BJ (cell line): Measurements from ENCODE around the gene KCNK3. TPM values are rescaled to one million over a fixed set of nuclear protein-coding genes. Genes with fewer than 3 reads are reported as not detected.

Source experiments
- CTCF ChIA-PET: fragments of 350-600 bp; formaldehyde crosslinking; extraction: SDS; loops from one replicate; lab custom pipeline; 2021; ENCODE audit warnings: antibody characterized with exemption, inconsistent platforms; lab: Yijun Ruan, JAX
- POLR2A ChIA-PET: fragments of 300-600 bp; sonication (Branson Sonifier 250); formaldehyde crosslinking; extraction: SDS; loops from one replicate; lab custom pipeline; 2021; ENCODE audit warnings: antibody characterized with exemption; lab: Charles Lee
- DNase-seq: peaks from one replicate; pipeline ENCODE4 v3.0.0-alpha.2; 2011; ENCODE audit warnings: low read depth
- H3K27me3 ChIP-seq: 2 replicates; pipeline ENCODE4 v1.6.0; 2011; ENCODE audit warnings: low read length; ENCODE audit not compliant: control insufficient read depth, insufficient read depth
- H3K36me3 ChIP-seq: 2 replicates; pipeline ENCODE4 v1.5.1; 2011; ENCODE audit warnings: low read length; ENCODE audit not compliant: control insufficient read depth, insufficient read depth
- H3K4me3 ChIP-seq: 2 replicates; pipeline ENCODE4 v1.5.1; 2011; ENCODE audit warnings: low read depth, mild to moderate bottlenecking, control low read depth, low read length
- CTCF ChIP-seq: IDR thresholded peaks from 2 replicates; pipeline ENCODE4 v1.5.1; 2011; ENCODE audit warnings: low read depth, mild to moderate bottlenecking, control low read depth, inconsistent platforms, low read length, moderate library complexity; ENCODE audit not compliant: insufficient read depth
- polyA plus RNA-seq: library from polyadenylated mRNA; depleted of rRNA; stranded (reverse); fragments of >200 nt; gene quantifications from 2 replicates; pipeline ENCODE4 v1.2.3, GENCODE V29; 2011

The KCNK3 gene
- polyA plus RNA-seq, 1 experiment: 0.22 TPM

GRCh38 chr2:26710743-26711456 lies 18.4 kb downstream of the KCNK3 start:
- no peak for TF ChIP-seq CTCF
- ChIA-PET POLR2A (no interaction called here), CTCF (interaction anchor here (1.5 kb wide), 1 partner anchor 106 kb away, joined by 5 read pairs; no protein-coding TSS in a partner anchor)
- no peak for DNase-seq
- Histone ChIP-seq H3K36me3 (no peaks in the 10 kb centered on the region), H3K27me3 (peaks cover 3% of the 10 kb centered on the region), H3K4me3 (no peak overlapping the region)

DNA sequence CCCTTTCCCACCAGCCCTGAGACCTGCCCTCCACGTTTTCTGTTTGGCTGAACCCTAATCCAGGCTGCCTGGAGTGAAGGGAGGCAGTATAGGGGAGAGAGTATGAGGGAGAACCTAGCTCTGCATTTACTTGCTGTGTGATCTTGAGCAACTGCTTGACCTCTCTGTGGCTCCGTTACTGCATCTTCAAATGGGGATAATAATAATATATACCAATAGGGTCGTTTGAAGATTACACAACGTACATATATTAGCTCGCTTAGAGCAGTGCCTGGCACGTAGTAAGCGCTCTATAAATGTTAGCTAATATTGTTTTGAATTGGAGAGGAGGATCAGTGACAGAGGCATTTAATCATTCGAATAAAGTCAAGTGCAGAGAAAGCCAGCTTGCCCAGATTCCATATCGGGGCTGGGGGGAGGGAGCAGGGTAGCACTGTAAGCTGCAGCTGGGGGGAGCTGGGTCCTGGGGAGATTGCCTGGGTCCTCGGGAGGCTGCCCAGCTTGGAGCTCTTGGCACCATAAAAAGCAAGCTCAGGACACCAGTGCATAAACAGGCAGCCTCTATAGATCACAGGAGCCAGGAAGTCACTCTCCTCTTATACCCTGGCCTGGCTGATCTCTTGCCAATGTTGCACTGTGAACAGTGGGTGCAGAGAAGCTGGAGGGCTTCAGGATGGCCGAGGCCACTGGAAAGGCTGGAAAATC lies 19.1 kb downstream of the KCNK3 start:
- CTCF ChIA-PET: interaction anchor here (1.5 kb wide), 1 partner anchor 106 kb away, joined by 5 read pairs; no protein-coding TSS in a partner anchor
- no peak for TF ChIP-seq CTCF
- no peak for DNase-seq
- no peak overlapping the region for H3K4me3 ChIP-seq
- H3K36me3 ChIP-seq: no peaks in the 10 kb centered on the region
- POLR2A ChIA-PET: no interaction called here
- H3K27me3 ChIP-seq: peaks cover 3% of the 10 kb centered on the region

GRCh38 chr2:26712486-26713465 lies 20.3 kb downstream of the KCNK3 start:
- CTCF ChIA-PET: no interaction called here
- no peak for TF ChIP-seq CTCF
- POLR2A ChIA-PET: no interaction called here
- Histone ChIP-seq H3K4me3 (no peak overlapping the region), H3K36me3 (no peaks in the 10 kb centered on the region), H3K27me3 (peaks cover 3% of the 10 kb centered on the region)
- DNase-seq: no peak

DNA sequence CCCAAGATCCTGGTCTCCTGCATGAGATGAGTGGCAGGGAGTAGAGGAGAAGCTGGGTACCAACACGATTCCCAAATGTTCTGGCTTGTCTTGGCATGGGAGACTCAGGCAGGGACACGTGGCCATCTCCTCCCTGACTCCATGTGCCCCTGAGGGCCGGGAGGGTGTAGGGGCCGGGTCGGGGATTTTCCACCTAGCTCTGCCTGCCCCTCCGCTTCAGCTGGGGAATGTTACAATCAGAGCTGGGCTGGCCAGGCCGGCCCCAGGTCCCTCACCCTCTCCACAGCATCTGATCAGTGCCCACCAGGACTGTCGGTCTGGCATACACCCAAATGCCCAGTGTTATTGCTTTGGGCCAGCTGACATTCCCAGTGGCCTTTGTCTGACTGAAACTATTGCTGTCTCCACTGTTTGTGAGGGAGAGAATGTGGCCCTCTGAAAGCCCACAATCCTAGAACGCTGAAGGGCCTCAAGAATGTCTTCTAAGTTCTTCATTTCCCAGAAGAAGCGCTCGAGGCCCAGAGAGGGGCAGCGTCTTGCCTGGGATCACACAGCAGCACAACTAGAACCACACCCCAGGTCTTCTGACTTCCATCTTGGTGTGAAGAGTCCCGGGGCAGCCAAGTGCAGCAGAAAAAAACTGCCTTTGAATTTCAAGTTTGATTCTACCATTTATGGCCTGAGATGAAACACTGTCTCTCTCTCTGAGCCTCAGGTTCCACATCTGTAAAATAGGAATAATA lies 23.2 kb downstream of the KCNK3 start:
- no peak for TF ChIP-seq CTCF
- peaks cover 3% of the 10 kb centered on the region for H3K27me3 ChIP-seq
- no peak overlapping the region for H3K4me3 ChIP-seq
- DNase-seq: no peak
- no peaks in the 10 kb centered on the region for H3K36me3 ChIP-seq
- ChIA-PET POLR2A (no interaction called here), CTCF (interaction anchor here (1.0 to 2.3 kb wide), 2 partner anchors 9 to 109 kb away, joined by 3 to 7 read pairs; no protein-coding TSS in a partner anchor)
